HG02943 (cell line): ENCODE results near the gene GNPAT.

Experiments
- ATAC-seq: cut with Tn5 transposase; IDR thresholded peaks from one replicate; pipeline ENCODE4 v1.9.1; 2021; ENCODE audit warnings: mild to moderate bottlenecking, low read depth, moderate library complexity; ENCODE audit not compliant: unreplicated experiment

Gene GNPAT

GRCh38 chr1:231313661-231314060, 72.6 kb downstream of the GNPAT start:
- no peak for ATAC-seq

- no peak for ATAC-seq
Observed at GRCh38 chr1:231315887-231316286, 74.9 kb downstream of the GNPAT start.

- ATAC-seq: no peak
Observed at GRCh38 chr1:231317306-231318014, 76.4 kb downstream of the GNPAT start.

- no peak for ATAC-seq
Observed at GRCh38 chr1:231318015-231318355, 77.0 kb downstream of the GNPAT start.

- ATAC-seq: no peak
Observed at GRCh38 chr1:231318568-231318967, 77.6 kb downstream of the GNPAT start.

GRCh38 chr1:231319080-231319479, 78.1 kb downstream of the GNPAT start:
- no peak for ATAC-seq

GRCh38 chr1:231322880-231323530, 82.0 kb downstream of the GNPAT start:
- ATAC-seq: no peak

GRCh38 chr1:231324660-231325059, 83.6 kb downstream of the GNPAT start:
- no peak for ATAC-seq

GRCh38 chr1:231326248-231326647, 85.2 kb downstream of the GNPAT start:
- no peak for ATAC-seq
